Mucosa of gallbladder (tissue), 1 donor: ENCODE measurements around the gene CDKAL1. TPM values are rescaled to one million over a fixed set of nuclear protein-coding genes. Genes with fewer than 3 reads are reported as not detected.

Experiments used
- DNase-seq: peaks from one replicate; pipeline ENCODE4 v3.0.0-alpha.2; 2020; ENCODE audit warnings: low spot score
- total RNA-seq: library from RNA; stranded (reverse); gene quantifications from one replicate; pipeline ENCODE4 v1.2.1, GENCODE V29; 2021
- donor health status: DM: no; HTN: no; CAD: no.

CDKAL1 gene
- total RNA-seq, 1 donor from 2014 or later, result 13.1 TPM

DNA sequence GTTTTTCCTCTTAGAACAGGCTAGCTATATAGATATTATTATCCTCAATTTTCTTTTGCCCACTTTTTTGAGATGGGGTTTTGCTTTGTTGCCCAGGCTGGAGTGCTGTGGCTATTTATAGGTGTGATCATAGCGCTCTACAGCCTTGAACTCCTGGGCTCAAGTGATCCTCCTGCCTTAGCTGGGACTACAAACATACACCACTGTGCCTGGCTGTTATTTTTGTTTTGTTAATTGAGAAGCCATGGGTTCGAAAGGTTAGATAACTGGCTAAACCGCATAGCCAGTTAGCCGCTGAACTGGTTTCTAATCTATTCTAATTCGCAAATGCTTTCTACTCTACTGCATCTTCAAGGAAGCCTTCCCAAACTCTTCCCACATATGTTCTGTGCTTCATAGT is 425.8 kb downstream of the CDKAL1 start:
- DNase-seq, result no peak

DNA sequence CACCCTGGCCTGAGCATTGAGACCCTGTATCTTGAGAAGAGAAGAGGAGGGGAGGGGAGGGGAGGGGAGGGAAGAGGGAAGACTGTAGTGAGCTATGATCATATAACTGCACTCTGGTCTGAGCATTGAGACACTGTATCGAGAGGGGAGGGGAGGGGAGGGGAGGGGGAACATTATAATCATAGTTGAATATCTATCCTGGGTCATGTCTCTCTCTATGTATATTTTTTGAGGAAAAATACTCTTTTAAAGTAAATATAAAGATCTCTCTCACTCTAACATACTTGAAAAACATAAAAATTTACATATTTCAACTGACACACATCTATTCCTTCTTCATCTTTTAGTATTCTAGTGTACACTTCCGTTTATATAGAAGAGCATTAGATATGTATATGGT is 431.0 kb downstream of the CDKAL1 start:
- DNase-seq, result no peak

DNA sequence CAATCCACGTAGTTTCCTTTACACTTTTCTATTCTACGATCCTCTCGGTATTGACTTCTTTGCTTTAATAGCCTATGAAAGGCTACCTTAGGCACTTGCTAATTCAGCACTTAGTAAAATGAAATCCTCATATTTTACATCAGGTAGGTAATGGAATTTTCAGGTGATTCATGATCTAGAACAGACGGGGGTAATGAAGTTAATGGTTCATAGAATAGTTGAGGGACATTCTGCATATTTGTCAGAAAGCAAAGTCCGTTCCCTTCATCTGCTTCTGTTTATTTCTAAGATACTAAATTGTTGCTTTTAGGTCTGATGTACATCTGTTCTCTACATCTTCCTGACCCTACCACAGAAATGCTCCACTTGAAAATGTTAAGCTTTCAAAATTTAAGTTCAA is 431.7 kb downstream of the CDKAL1 start:
- DNase-seq, result no peak

DNA sequence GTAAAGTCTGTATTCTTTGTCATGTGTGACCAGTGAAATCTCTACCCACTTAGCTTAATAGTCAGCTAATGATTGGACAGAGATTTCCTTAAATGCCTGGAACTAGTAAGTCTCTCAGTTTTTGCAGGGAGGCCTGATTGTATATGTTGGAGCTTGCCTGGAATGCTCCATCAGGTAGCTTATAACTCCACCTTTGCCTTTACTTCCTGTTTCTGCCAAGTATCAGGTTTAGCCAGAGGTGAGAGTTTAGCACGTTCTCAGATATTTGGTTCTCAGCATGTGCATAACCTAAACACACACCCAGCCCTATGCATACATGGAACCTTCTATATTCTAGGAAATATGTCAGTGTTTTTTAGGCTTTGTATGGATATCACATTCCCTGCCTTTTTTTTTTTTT is 435.3 kb downstream of the CDKAL1 start:
- no peak for DNase-seq

DNA sequence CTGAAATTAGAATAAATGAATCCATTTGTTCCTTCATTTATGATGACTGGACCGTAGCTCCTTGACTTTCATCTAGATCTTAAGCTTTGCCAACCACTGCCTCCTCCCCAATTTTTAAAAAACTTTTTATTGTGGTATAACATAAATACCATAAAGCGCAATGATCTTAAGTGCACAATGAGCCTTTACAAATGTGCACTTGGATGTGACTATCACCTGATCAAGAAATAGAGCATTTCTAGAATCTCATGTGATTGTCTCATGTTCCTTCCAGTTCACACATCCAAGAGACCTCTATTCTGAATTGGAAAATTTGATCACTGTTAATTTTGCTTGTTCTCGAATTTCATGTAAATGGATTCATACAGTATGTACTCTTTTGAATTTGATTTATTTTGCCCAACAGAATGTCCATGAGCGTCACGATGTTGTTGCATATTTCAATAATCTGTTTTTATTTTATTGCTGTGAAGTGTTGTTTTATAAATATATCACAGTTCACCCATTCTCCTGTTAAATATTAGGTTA is 442.2 kb downstream of the CDKAL1 start:
- no peak for DNase-seq

DNA sequence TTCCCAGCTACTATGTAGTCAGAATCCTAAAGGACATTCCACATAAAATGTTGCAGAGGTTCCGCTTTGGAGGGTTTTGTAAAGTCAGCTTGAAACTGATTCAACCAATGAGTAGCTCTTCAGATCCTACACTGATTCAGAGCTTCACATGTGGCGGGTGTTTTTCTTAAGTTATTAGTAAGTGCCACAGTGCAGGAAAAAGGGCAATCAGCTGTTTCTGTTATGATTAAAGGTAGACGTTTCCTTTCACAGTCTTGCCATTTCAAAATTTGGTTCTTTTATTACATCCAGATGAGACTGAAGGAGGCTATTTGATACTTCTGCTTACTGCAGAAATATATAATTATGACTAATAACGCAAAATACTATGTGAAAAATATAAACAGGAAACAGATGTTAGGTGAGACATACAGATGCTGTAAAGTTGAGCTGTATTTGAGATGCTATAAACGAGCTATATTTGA is 443.9 kb downstream of the CDKAL1 start:
- no peak for DNase-seq

DNA sequence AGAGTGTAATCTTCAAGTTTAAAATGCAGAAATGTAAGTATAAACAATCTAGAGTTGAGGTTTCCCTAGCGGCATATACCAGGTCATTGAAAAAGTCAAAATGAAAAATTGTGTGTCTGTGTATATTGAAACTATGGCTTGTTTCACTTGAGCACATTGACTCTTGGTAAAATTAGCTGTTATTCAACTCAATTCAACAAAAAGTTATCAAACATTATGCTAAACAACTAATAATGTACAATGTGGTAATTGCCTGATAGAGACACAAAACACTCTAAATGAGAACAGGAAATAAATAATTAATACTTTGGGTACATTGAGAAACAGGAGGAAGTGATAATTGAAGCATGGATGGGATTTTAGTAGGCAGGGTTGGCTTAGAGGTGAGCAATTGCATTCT is 444.8 kb downstream of the CDKAL1 start:
- DNase-seq, result no peak

GRCh38 chr6:20983961-20984360 is 449.7 kb downstream of the CDKAL1 start:
- no peak for DNase-seq

DNA sequence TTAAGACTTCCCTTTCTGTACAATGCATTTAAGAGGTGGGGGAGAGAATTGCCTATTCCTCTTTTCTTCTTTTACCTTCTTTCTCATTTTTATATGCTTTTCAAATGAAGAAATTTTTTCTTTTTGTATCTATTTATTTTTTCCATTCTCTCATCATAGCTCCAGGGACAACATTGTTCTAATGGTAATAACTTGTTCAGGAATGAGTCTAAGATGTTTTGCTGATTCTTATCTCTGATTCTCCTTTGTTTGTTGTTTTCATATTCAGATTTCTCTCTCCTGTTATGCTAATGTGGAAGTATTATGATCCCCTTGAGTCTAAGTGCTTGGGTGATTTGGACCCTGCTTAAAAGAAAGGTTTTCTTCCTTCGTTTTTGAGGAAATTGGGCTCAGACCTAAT is 451.6 kb downstream of the CDKAL1 start:
- DNase-seq, result no peak

DNA sequence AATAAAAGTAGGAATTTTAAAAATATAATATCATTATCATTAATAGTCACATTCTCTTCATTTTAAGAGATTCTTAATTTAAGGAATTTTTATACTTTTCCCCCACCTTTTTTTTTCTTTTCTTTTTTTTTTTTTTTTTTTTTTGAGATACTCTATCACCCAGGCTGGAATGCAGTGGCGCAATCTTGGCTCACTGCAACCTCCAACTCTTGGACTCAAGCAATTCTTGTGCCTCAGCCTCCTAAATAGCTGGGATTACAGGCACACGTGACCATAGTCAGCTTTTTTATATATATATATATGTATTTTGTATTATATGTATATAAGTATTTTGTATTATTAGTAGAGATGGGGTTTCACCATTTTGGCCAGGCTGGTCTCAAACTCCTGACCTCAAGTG is 457.7 kb downstream of the CDKAL1 start:
- DNase-seq, result no peak

- DNase-seq, result no peak
Observed at GRCh38 chr6:20996099-20996498, 461.8 kb downstream of the CDKAL1 start.

DNA sequence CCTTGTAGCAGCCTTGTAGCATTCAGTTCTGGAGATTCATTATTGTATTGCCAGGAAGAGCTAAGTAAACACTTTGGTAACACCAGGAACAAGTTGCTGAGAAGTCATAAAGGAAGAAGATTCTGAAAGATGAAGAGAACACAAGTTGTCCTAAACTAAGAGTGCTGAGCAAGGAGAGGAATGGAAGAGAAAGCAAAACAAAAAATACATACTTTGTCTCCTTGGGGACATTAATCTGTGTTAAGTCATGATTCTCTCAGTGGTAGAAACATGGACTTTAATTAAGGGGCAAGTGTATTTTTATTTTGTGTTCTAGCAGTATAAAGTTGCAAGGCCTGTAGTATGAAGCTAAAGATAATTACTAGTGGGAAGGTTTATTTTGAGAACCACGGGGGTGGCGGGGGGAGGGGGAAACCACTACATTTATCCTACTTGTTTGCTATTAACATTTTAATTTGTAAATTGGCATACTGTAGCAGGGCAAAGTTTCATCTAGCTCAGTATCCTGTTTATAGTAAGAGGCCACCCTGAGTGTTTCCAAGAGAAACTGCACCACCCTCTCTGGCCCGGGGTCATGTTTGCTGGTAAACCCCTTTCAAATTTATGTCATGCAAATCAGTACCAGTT is 463.0 kb downstream of the CDKAL1 start:
- no peak for DNase-seq

DNA sequence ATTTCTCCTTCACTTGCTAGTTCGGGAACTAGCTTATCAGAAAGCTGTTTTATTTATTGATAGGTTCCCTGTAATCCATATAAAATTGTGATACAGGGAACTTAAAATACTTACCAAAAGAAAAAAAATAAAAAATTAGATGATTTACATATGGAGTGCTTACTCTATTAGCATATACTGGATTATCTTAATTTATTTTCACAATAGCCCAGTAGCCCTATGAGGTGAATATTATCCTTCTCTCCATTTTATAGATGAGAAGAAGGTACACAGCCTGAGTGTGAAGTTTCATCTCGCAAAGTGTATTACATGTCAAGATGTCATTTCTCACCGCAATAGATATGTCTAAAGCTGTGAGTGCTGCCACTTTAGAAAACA is 463.5 kb downstream of the CDKAL1 start:
- no peak for DNase-seq

DNA sequence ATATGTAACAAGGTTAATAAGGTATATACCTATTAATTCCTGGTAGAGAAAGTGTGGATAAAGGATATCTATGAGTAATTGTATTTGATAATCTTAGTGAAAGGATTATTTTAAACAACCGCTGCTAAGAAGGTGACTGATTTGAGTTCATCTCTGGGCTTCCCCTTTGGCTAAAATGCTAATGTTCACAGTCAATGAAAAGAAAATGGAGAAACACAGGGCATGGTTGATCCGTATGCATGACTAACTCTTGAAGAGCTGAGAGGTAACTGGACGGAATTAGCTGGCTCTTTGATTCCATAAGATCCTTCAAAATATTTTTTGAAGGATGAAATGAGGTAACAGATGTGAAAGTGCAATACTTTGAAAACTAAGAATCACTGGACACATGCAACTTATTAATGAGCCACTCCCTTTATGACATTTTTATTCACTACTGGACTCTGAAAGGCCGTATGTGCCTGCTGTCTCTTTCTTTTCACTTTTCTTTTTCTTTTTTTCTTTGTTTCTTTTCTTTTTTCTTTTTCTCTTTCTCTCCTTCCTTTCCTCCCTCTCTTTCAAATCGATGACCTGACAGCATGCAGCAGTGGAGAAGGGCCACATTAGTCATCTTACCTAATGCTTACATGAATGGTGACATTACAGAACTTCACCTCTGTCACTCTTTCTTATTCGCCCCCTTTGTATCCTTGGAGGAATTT is 464.6 kb downstream of the CDKAL1 start:
- DNase-seq, result no peak

DNA sequence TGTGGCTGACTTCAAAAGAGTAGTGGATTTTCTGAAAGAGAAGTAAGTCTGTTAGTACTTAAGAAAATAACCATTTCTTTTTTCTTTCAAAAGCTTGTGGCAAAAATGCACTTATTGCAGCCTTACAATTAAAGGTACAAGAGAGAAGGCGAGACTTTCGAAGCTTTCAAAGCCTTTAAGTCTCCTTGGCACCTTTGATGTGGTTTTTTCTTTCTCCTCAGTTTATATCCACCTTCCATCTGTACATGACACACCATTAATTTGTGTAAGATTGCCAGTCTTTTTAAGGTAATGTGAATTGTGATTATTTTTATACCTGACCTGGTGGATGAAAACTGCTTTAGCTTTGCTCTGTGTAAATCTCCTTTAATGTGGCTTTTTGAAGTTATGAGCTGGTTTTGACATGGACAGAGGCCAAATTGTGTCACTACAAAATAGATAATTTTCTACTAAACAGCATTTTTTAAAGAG is 466.1 kb downstream of the CDKAL1 start:
- no peak for DNase-seq

GRCh38 chr6:21001736-21002135 is 467.5 kb downstream of the CDKAL1 start:
- DNase-seq, result no peak

- no peak for DNase-seq
Observed at GRCh38 chr6:21003780-21004541, 469.7 kb downstream of the CDKAL1 start.

DNA sequence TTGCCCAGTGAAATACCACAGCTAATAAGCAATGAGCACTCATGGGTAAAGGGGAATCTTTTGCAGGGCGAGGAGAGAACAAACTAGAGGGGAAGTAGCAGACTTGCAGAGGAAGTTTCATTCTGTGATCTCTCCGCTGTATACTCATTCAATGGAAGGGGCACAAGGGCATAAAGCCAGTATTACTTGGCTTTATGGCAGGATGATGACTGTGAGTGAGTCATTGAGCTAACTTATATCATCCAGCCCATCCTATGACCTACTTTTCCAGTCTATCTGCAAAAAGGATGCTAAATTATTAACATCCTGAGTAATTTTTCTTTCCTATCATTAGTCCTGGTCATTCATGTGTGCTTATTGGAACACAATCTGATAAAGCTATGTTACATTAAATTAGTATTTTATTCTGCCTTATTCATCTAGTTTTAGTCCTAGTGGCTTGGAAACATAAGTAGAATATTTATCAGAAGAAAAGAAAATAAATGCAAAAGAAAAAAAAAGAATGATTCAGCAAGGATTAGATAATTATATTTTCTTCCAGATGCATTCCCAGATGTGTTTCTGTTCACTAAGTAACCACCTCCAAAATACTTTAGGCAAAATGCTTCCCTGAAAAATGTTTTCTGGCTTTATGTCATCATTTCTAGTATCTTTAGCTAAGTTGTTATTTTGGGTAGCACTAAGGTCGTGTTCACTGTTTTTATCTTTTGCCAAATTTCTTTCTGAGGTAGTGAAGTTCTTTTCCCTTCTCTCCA is 471.7 kb downstream of the CDKAL1 start:
- DNase-seq, result no peak

DNA sequence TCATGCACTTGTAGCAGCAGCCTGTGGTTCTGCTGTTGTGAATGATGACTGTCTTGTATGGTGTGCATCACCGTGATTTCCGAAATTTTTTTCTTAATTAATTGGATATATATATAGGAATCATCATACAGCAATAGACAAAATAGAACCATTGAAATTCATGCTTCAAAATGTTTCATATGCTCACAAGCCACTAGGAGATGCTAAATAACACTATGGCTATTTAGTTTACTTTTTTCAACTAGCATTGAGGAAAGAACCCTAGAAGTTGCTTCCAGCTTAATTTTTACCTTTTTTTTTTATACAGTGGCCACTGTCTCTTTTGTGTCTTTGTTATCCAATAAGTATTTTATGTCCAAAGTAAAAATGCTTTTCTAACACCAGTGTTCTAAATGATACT is 485.4 kb downstream of the CDKAL1 start:
- DNase-seq, result no peak

DNA sequence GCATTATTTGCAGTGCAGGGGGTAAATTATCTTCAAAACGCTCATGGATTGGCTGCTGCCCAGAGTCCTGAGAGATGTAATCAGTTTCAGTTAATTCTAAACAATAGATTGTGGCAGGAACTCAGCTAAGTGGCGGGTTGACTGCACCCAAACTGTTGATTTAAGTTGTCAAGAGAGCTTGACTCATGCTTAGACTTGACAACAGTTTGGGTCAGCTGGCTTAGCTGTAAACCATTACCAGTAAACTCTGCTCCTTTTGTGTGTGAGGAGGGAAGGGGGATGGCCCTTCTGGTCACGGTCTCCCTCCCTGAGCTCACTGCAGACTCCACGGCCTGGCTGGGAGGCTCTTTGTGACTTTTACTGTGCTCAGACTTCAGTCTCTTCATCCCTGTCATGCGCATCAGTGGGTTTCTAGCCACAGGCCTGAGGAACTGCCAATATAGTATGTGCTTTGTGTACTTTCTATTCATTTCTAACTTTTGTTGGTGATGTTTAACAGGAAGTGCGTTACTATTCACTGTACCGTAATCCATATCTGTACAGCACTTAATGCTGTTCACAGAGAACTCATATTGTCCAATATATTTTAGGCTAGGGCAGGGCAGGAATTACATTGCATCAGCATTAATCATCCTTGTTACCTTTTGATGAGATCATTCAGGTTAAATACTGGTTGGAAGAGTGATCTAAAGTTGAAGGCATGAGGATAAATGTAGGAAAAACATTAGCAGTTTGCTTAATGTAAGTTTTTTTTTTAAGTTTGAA is 488.3 kb downstream of the CDKAL1 start:
- DNase-seq, result peak; percentile 87

- DNase-seq, result no peak
Observed at GRCh38 chr6:21023210-21023609, 489.0 kb downstream of the CDKAL1 start.
